HG02840 (cell line): Measurements from ENCODE around the gene ATP6V1F.

Experiments
- ATAC-seq: cut with Tn5 transposase; IDR thresholded peaks from one replicate; pipeline ENCODE4 v1.9.1; 2021; ENCODE audit warnings: mild to moderate bottlenecking, moderate library complexity, moderate number of reproducible peaks; ENCODE audit not compliant: unreplicated experiment, low FRiP score

Gene ATP6V1F, protein sequence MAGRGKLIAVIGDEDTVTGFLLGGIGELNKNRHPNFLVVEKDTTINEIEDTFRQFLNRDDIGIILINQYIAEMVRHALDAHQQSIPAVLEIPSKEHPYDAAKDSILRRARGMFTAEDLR

DNA sequence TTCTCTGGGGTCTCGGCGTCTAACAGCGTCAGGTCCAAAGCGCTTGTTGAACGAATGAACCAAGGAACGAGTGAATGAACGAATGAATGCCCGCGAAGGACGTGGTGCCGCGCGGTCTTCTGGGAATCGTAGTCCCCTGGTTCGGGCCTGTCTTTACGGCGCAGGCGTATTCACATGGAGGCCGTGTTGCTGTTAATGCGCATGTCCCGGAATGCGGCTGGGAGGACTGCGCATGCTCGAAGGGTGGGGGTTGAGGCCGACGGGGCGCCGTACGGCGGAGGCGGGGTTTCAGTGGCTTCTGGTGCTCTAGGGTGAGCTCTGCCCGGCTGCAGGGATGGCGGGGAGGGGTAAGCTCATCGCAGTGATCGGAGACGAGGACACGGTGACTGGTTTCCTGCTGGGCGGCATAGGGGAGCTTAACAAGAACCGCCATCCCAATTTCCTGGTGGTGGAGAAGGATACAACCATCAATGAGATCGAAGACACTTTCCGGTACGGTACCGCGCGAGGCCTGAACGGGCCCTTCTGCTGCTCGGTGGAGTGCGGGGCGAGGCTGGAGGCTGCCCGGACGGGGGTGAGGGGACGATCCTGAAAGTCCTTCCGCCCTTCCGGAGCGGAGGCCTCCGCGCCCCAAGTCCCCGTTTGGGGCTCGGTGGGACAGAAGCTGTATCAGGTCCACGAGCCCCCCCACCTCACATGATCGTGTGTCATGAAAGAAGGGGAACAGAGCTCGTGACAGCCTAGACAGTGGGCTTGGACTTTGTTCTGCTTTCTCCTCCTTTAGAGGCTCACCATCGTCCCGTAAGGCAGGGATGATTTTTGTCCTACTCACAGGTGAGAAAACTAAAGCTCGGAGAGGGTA is at the start of gene ATP6V1F:
TSS of gene ATP6V1F (plus strand) at position 286 of the 862 bp plus-strand sequence. CDS start at position 335, 49 bp downstream.
- peak; percentile 89 for ATAC-seq

DNA sequence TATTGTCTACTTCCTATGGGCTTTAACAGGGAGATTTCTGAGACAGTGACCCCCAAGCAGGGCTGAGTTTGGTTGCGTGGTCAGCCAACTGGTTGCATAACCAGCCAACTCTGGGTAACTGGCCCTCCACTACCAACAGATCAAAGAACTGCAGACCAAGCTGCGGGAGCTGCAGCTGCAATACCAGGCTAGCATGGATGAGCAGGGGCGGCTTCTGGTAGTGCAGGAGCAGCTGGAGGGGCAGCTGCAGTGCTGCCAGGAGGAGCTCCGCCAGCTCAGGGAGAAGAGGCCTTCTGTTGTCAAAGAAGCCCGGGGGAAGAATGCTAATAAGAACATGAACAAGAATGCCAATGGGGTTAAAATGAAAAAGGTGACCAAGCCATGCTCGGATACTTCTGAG is 48.2 kb upstream of the ATP6V1F start:
- ATAC-seq: no peak

DNA sequence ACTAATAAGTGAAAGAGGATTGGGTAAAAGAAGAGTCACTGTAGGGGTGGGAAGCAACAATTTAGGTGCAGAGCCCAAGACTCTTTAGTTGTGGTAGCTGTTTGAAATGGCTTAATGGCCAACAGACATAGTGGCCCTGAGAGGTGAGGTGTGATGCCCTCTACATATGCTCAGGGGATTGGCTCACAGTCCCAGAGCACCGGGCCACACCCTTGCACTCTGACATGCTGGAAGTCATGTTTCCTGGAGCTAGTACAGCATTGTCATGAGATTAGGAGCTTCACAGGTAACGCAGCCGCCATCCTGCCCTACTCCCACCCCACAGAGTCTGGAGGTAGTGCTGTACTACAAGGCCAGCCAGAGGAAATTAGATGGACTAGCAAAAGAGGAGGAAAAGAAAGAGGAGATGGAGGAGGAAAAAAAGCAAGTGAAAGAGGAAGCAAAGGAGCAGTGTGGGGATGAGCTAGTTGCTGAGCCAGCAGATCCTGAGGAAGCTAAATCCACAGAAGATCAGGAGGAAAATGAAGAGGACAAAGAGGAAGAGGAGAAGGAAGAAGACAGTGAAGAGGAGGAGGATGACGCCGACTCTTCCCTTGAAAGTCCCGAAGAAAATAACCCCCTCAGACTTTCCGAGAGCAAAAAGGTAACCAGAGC is 47.2 kb upstream of the ATP6V1F start:
- ATAC-seq: no peak

DNA sequence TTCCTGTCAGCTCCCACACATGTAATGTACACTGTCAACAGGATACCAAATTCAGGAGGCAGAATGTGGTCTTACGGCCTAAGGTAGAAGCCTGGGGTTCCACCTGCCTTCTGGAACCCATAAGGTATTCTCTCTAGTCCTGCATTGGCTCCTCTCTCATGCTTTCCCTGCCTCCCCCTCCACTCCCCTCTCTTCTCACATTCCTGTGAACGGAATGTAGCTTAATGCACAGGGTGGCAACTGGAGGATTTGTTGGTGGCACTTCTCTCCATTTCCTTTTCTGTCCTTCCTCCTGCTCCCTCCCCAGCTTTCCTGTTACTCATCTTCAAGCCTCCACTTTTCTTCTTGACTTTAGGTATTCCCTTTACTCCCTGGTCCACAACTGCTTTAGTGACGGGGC is 44.0 kb upstream of the ATP6V1F start:
- no peak for ATAC-seq

DNA sequence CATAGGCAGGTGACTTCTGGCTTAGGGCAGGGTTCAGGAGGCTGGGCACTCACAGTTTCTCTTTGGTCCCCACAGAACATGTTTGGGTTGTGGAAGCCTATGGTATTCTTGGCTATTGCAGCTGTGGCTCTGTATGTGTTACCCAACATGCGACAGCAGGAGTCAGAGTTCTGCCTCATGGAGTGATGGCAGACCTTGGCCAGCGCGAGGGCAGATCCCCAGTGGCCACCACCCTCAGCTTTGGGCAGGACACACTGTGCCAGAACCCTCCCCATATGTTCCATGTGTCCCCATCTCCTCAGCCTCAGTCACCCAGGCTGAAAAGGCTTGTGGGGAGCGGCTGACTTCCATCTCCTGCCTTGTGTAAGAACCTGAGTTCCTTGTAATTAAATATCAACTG is 40.9 kb upstream of the ATP6V1F start:
- no peak for ATAC-seq

DNA sequence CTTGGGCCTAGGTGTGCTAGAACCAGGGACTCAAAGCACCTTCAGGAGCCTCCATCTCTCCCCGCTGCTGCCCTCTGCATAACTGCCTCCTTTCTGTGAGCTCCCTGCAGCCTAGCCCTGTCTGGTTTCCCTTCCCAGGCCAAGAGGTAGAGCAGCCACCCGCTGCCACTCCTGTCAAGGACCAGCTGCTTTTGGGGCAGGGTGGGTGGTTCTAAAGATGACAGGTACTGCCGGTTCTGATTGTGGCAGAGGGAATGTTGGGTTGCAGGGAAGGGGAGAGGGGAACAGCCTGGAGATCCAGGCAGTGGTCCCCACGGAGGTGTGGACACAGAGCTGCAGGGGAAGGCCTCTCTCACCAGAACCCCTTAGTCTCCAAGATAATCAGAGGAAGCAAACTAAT is 36.1 kb upstream of the ATP6V1F start:
- ATAC-seq: no peak

DNA sequence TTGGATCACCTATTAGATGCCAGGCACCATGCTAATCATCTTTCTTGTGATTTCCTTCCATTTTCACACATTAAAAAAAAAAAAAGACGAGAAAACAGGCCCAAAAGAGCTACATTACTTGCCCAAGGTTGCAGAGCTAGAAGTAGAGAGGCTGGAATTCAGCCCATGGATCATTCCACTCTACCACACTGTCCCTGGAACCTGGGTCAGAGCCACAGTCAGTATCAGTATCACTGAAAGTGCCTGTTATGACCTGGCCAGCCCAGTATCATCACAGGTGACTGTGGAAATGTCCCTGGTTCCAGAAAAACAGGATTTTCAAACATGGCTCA is 35.8 kb upstream of the ATP6V1F start:
- ATAC-seq: no peak

DNA sequence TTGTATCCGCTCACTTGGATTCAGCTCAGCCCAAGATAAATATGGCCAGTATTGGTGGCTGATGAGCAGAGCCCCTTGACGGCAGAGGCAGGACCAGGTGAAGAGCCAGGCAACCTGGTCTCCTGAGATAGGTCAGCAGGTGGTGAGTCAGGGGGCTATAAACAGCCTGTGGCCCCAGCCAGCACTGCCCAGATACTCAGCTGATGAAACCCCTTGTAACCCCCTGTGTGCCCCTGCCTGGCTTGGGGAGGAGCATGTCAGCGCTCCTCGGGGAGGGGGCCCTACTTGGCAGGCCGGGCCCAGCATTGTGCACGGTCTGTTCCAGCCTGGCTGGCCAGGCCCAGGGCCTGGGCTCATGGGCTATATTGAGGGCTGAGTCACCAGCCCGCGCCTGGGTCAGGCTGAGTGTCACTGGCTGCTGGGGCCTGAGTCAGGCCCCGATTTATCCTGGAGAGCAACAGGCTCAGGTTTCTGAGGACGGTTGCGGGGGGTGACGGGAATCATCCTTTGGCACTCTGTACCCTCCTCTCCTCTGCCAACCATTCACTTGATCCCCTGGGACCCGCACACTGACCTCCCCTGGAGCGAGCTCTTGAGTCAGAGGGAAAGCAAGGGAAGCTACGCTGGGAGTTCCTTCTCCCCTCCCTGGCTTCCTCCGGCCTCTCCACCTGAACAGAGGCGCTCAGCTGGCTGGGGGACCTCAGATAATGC is 35.3 kb upstream of the ATP6V1F start:
- ATAC-seq: no peak

DNA sequence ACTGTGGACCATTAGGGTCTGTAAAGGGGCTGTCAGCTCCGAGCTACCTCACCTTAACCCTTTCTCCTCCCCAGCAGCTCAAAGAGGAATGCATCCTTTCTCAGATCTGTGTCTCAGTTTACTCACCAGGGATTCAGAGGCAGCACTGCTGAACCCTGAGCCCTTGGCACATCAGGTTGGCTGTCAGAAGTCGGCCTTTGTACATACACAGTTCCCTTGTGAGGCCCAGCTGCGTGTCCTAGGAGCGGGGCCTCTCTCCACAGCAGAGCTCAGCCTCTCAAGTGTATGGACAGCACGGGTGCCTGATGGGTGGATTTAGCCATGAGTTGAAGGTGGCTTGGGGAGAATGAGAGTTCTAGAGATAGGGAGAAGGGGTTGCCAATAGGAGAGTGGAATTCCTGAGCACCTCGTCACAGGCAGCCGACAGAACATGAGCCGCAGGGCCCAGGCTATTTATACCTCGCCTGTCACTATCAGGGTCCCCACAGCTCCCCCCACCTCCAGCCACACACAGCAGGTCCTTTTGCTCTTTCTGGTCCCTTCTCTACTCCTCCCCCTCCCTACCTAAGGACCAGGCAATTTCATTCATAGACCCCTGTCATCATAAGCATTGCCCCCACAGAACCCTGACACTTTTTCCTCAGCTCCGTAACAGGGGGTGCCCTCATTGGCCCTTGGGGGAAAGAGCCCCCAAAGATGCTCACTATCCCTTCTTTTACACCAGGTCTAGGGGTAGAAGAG is 34.5 kb upstream of the ATP6V1F start:
- no peak for ATAC-seq

DNA sequence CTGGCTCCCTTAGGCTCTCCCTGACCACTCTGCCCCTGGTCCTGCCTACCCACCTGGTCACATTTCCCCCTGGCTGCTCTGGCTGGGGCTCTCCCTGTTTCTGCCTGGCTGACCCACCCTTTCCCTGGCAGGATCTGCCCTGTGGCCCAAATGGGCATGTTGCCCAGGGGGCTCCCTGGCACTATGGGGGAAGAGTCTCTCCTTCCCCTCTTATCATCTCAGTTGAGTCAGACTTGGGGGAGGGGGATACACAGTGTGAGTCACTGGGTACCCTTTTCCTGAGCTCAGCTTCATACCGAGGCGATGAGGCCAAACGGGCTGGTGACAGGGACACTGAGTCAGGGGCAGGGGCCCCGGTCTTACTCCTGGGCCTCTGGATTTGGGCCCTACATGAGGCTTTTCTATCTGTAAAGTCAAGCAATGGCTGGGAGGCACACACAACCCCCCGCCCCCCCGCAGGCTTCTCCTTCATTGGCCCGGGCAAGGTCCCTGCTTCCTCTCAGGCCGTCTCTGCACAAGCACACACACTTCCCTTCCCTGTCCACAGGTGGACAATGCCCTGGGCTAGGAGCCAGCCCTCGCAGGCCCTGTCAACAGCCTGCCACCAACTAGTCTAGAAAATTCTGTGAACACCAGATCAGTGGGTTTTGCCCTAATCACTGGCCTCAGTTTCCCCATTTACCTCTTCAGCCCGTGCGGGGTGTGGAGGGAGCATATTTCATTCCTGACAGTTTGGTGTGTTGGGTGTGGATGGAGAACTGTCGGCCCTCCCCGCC is 33.1 kb upstream of the ATP6V1F start:
- no peak for ATAC-seq

DNA sequence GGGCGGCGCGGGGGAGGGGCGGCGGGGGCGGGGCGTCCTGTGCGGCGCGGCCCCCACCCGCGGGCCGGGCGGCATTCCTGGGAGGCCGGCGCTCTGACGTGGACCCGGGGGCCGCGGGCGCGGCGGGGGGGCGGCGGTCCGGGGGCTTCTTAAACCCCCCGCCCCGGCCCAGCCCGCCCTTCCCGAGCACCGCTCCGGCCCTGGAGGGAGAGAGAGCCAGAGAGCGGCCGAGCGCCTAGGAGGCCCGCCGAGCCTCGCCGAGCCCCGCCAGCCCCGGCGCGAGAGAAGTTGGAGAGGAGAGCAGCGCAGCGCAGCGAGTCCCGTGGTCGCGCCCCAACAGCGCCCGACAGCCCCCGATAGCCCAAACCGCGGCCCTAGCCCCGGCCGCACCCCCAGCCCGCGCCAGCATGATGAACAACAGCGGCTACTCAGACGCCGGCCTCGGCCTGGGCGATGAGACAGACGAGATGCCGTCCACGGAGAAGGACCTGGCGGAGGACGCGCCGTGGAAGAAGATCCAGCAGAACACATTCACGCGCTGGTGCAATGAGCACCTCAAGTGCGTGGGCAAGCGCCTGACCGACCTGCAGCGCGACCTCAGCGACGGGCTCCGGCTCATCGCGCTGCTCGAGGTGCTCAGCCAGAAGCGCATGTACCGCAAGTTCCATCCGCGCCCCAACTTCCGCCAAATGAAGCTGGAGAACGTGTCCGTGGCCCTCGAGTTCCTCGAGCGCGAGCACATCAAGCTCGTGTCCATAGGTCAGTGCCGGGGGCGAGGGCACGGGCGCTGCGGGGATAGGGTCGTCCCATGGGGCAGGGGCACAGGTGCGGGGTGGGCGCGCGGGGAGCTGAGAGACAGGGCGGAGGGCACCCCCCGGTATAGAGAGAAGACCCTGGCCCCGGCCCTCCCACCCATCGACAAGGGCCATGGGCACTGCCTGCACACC is 32.2 kb upstream of the ATP6V1F start, which contains the start of gene FLNC:
TSS of gene FLNC (plus strand) at position 176 of the 947 bp plus-strand sequence. CDS start at position 408, 232 bp downstream.
- no peak for ATAC-seq

DNA sequence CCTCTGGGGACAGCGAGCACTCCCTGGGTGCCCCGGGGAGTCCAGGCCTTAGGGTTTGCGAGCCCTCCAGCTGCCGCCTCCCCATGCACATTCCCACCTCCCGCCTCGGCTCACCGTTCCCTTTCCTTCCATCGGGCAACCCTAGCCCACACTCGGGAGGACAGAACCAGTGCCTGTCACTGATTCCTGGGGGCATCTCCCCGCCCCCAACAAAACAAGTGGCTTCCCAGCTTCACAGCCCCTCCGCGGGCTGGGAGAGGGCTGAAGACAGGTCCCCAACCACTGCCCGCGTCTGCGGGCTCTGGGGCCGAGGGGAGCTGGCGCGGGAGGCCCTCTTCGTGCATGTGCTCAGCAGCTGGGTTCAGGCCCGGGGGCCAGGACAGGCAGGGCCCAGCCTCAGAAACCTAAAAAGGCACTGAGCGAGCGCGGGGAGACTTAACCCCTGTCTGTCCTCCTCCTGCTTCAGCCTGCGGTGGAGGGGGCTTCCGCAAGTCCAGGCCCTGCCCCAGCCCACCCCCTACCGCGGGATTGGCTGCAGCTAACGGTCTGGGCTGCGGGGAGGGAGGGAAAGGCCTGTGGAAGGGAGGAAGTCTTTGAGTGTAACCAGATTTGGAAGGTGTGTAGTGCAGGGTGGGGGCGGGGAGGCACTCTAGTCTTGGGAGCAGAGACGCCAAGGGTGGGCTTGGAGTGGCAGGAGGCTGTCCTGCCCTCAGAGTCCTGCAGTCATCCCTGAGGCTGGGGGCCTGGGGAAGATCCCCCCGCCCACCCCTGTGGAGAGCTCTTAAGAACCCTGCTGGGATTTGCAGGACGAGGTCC is 31.3 kb upstream of the ATP6V1F start:
- no peak for ATAC-seq

DNA sequence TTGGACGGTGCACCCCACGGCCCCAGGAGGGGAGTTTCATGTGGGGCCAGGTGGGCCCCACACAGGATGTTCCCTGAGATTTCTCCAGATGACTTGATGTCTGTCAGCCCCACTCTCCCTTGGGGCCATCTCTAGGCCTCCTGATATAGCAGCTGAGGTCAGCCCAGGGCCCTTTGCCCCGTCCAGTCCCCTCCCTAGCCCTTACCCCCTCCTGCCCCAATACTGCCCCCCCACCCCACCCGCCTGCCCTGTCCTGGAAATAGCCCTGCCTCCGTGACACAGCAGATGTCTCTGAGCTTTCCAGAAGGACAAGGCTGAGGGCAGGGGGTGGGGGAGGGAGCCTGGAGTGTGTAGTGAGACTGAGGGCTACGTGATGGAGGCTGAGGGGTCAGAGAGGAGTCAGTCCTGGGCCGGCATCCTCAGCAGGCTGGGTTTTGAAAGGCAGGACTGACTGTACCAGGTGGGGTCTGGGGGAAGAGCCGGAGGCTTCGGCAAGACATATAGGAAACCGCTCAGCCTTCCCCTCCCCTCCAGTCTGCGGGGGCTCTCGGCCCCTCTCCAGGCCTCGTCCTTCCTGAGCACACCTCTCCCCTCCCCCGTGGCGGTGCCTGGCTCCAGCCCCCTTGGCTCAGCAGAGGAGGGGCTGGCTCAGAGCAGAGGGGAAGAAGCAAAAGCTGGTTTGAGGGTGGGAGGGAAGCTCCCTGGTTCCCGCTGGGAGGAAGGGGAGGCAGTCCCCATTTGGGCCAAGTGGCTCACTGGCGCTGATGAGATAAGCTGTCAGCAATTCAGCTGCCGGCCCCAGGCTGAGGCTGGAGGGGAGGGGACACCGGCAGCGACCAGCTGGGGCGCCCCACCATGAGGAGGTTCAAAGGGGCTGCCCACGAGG is 30.4 kb upstream of the ATP6V1F start:
- ATAC-seq: no peak

DNA sequence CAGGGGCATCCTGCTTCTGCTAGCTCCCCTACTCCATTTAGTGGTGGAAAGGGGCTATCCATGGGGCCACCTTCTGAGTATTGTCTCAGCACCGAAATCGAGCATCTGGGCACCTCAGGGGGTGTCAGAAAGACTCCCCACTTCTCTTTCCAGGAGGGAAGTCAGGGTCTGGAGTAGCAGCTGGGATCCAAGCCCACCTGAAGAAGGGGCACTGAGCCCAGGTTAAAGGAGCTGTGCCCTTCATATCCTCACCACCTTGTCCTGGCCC is 29.8 kb upstream of the ATP6V1F start:
- ATAC-seq: no peak

DNA sequence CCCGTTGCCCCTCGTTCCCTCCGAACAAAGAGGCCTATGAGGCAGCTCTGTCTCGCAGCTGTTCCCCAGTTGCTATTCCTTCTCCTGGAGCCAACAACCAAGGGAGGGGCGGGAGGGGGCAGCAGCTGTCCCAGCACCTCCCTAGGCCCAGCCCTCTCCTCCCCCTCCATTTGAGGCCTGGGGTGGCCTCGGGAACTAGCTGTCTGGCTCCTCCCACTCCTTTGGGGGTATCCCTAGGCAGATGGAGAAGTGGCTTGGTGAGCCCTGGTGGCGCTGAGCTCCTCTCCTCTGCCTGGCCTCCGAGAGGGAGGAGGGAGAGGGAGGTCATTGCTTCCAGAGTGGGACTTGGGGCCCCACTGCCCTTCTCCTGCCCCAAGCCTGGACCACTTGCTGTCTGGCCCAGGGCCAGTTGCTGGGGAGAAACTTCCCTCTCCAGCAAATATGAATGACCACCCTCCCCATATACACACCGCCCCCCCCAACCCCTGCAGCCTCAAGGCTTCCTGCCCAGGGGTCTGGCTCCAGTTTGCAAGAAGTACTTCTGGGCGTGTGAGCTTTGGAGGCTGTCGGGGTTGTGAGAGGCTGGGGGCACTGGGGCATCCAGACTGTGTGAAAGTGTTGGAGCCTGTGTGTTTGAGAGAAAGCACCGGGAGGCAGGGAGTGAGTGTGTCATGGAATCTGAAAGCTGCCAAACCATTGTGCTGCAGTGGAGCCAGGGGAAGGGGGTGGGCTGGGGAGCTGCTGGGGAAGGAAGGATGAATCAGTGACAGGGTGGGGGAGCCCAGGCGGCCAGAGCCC is 29.3 kb upstream of the ATP6V1F start:
- no peak for ATAC-seq

DNA sequence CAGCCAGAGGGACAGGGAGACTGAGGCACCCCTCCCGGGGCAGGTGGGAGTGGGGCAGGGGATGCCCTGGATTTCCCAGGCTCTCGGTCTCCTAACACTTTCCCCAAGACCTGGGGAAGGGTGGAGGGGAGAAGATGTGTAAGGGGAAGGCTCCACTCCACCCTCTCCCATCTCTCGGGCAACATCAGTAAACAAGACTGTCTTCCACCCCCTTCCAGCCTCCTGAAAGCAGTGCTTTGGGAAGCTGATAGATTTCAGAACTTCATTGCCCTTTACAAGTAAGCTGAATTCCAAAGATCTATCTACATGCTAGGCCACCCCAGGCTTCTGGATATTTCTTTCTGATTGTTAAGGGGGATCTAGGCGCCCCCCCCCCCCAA is 28.7 kb upstream of the ATP6V1F start:
- ATAC-seq: no peak
